GM21825 (cell line): ENCODE measurements around the gene ADAM22.

ENCODE experiments used
- ATAC-seq: cut with Tn5 transposase; IDR thresholded peaks from one replicate; pipeline ENCODE4 v1.9.1; 2021; ENCODE audit warnings: mild to moderate bottlenecking, moderate library complexity; ENCODE audit not compliant: unreplicated experiment

The ADAM22 gene

GRCh38 chr7:88102675-88103074, 168.6 kb downstream of the ADAM22 start:
- ATAC-seq = no peak

- ATAC-seq = no peak
These were observed 170.7 kb downstream of the ADAM22 start for GRCh38 chr7:88104732-88105131.

- no peak for ATAC-seq
These were observed 171.2 kb downstream of the ADAM22 start for GRCh38 chr7:88105231-88105630.

- no peak for ATAC-seq
These were observed 172.4 kb downstream of the ADAM22 start for GRCh38 chr7:88106434-88106833.

GRCh38 chr7:88109612-88110011, 175.6 kb downstream of the ADAM22 start:
- ATAC-seq = no peak

- ATAC-seq = no peak
These were observed 177.2 kb downstream of the ADAM22 start for GRCh38 chr7:88111140-88111743.

- no peak for ATAC-seq
These were observed 178.0 kb downstream of the ADAM22 start for GRCh38 chr7:88111954-88112471.

- no peak for ATAC-seq
These were observed 181.3 kb downstream of the ADAM22 start for GRCh38 chr7:88115258-88115796.

GRCh38 chr7:88115816-88116215, 181.8 kb downstream of the ADAM22 start:
- no peak for ATAC-seq

GRCh38 chr7:88116235-88116795, 182.3 kb downstream of the ADAM22 start:
- no peak for ATAC-seq

- no peak for ATAC-seq
These were observed 183.3 kb downstream of the ADAM22 start for GRCh38 chr7:88117325-88117724.

GRCh38 chr7:88121335-88121734, 187.3 kb downstream of the ADAM22 start:
- ATAC-seq = no peak

- ATAC-seq = no peak
These were observed 193.7 kb downstream of the ADAM22 start for GRCh38 chr7:88127637-88128290.

- peak; percentile 70 for ATAC-seq
These were observed 198.7 kb downstream of the ADAM22 start for GRCh38 chr7:88132725-88133124.

GRCh38 chr7:88140947-88141346, 206.9 kb downstream of the ADAM22 start:
- ATAC-seq = no peak

GRCh38 chr7:88141479-88141878, 207.4 kb downstream of the ADAM22 start:
- ATAC-seq = no peak

GRCh38 chr7:88141953-88142352, 207.9 kb downstream of the ADAM22 start:
- ATAC-seq = no peak

GRCh38 chr7:88146616-88147015, 212.6 kb downstream of the ADAM22 start:
- ATAC-seq = no peak

- no peak for ATAC-seq
These were observed 213.3 kb downstream of the ADAM22 start for GRCh38 chr7:88147341-88147740.

GRCh38 chr7:88147949-88148348, 213.9 kb downstream of the ADAM22 start:
- no peak for ATAC-seq

- no peak for ATAC-seq
These were observed 216.0 kb downstream of the ADAM22 start for GRCh38 chr7:88150033-88150432.
